Cardiac fibroblast (primary cell): Measurements from ENCODE around the gene SALL4.
A peak's percentile ranks its signal among the peaks of the same experiment; 100 is the strongest.

Experiments
- DNase-seq, 2 donors: peaks; one replicate each; pipeline versions ENCODE4 v3.0.0 to v3.0.0-alpha.2; 2010; ENCODE audit warnings: low read depth in 2 of 2
- H3K4me3 ChIP-seq, 2 donors: replicated peaks in 1 of 2; 1 replicate in 1 of 2; 2 replicates in 1 of 2; pipeline ENCODE4 v1.5.1; 2011; ENCODE audit warnings: low read depth in 2 of 2, low read length in 2 of 2, mild to moderate bottlenecking in 2 of 2, moderate library complexity in 1 of 2
- CTCF ChIP-seq: IDR thresholded peaks from one replicate; pipeline ENCODE4 v1.5.1; 2011; ENCODE audit warnings: low read depth, mild to moderate bottlenecking, low read length, inconsistent platforms

Gene SALL4

DNA sequence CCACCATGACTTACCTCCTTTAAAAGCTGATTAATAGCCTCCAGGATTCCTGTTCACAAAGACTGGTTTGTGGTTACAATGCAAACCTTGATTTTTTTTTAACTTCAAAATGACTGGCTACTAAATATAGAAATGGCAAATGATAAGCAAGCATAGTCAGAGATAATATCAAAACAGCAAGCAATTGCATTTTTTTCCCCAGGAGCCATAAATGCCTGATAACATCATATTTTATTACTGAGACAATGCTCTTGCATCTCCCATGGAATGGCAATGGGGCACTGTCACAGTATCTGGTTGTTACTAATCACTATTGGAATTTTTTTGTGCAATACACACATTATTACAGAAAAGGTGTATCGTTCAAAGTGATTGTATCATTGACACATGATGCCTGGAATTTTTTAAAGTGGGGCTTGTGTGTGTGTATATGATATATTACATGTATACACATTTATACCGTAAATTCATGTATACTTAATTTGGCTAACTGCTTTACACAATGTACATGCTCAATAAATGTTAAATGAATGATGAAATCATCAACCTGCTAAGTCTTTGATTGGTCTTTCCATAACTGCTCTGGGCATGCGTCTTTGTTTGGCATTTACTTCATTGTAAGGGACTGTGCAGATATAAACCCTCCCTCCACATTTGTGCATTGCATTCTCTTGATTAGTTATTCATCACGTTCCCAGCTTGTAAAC lies 980 bp upstream of the SALL4 start:
- DNase-seq: no peak
- no peak for TF ChIP-seq CTCF

GRCh38 chr20:51801823-51802123 lies 548 bp downstream of the SALL4 start:
- TF ChIP-seq CTCF: no peak
- no peak for DNase-seq
- H3K4me3 ChIP-seq: no peak overlapping the region

More for the DNA sequence above, 980 bp upstream of the SALL4 start:
- no peak overlapping the region for H3K4me3 ChIP-seq

DNA sequence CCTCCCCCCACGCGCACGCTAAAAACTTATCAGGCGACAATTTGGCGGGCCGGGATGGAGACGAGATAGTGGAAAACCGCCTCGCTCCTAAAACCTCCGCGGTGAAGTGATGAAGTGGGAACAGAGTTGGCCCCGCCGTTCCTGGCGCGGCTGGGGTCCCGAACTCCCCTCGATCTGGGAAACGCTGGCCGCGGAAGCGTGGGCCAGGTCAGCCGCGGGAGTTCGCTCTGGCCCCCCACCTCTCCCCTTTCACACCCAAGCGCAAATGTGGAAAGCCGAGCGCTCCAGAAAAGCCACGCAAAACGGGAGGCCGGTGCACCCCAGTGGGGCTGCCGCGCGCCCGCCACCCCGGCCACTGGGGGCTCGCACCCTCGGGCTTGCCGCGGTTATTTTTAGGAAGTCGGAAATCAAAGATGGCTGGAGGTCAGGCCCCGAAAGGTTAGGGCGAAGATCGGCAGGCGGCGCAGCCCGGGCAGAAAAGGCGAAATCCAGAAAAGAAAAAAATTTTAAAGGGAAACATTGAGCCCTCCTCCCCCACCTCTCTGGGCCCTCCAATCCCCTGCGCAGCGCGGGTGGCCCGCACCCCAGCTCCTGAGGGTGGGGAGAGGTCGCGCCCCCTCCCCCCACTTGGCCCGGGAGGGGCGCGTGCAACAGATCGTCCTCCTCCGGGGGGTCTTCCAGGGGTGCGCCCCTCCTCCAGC lies 1.0 kb downstream of the SALL4 start:
- H3K4me3 ChIP-seq: peak overlapping the region; percentile 47 to 54
- TF ChIP-seq CTCF: peak; percentile 2
- peak in 1 of 2 donors; percentile 15 for DNase-seq

GRCh38 chr20:51800872-51801121 lies 1.5 kb downstream of the SALL4 start:
- TF ChIP-seq CTCF: no peak
- peak in 1 of 2 donors; percentile 5 for DNase-seq
- peak overlapping the region; percentile 47 to 54 for H3K4me3 ChIP-seq

- DNase-seq: peak; percentile 17 to 33
- TF ChIP-seq CTCF: peak; percentile 94
- H3K4me3 ChIP-seq: peak overlapping the region; percentile 47 to 54
These were observed 2.1 kb downstream of the SALL4 start for GRCh38 chr20:51800060-51800871.

- no peak for TF ChIP-seq CTCF
- no peak overlapping the region for H3K4me3 ChIP-seq
- DNase-seq: no peak
These were observed 2.9 kb downstream of the SALL4 start for GRCh38 chr20:51799401-51799860.
